ENCODE results near the gene KLF14. TPM values are rescaled to one million over a fixed set of nuclear protein-coding genes. Genes with fewer than 3 reads are reported as not detected.

Gene KLF14
- total and polyA plus RNA-seq, 11 donors, result 0.09 to 0.15 (median 0.12) TPM; not detected in 5

GRCh38 chr7:130752424-130752823, 18.4 kb upstream of the KLF14 start:
- H3K27me3 ChIP-seq, result peaks cover 0 to 20% (median under 1%) of the 10 kb centered on the region in 9 donors
- intact Hi-C loops (cut with DNase I), result loop anchor here in 2 of 10 donors (10.0 kb wide), 1 partner anchor 678 kb away; the partner anchor contains the start of gene KLHDC10 (in 2 of the 2)
- ATAC-seq (no peak), DNase-seq (no peak)
- TF ChIP-seq POLR2A (IDR thresholded peaks at IDR 0.05) (no peak), CTCF (IDR thresholded peaks at IDR 0.05) (no peak)
- H3K27ac ChIP-seq, result no peak overlapping the region
- H3K4me1 ChIP-seq, result no peaks in the 10 kb centered on the region
- 61 to 68% (median 66%) methylated on average over 8 of the region's 8 CpGs for WGBS, 4 donors
- no peak overlapping the region for H3K4me3 ChIP-seq
- no peaks in the 10 kb centered on the region for H3K9me3 ChIP-seq
- no peaks in the 10 kb centered on the region for H3K36me3 ChIP-seq

- H3K9me3 ChIP-seq, result no peaks in the 10 kb centered on the region
- no peak for TF ChIP-seq CTCF (IDR thresholded peaks at IDR 0.05)
- no peak for TF ChIP-seq POLR2A (IDR thresholded peaks at IDR 0.05)
- 87 to 93% (median 88%) methylated on average over 3 of the region's 3 CpGs for WGBS, 4 donors
- H3K4me3 ChIP-seq, result no peak overlapping the region
- intact Hi-C loops (cut with DNase I), result loop anchor here in 2 of 10 donors (10.0 kb wide), 1 partner anchor 676 kb away; the partner anchor contains the start of gene KLHDC10 (in 2 of the 2)
- peaks cover 0 to 29% (median 7%) of the 10 kb centered on the region in 9 donors for H3K27me3 ChIP-seq
- no peaks in the 10 kb centered on the region for H3K36me3 ChIP-seq
- DNase-seq (no peak), ATAC-seq (no peak)
- H3K4me1 ChIP-seq, result no peaks in the 10 kb centered on the region
- H3K27ac ChIP-seq, result no peak overlapping the region
Measured at GRCh38 chr7:130750755-130751154, 16.7 kb upstream of the KLF14 start.

- H3K4me3 ChIP-seq, result no peak overlapping the region
- WGBS, 4 donors, result 90 to 94% (median 91%) methylated on average over 5 of the region's 5 CpGs
- ATAC-seq (no peak), DNase-seq (no peak)
- no peak overlapping the region for H3K27ac ChIP-seq
- H3K36me3 ChIP-seq, result no peaks in the 10 kb centered on the region
- no peaks in the 10 kb centered on the region for H3K9me3 ChIP-seq
- H3K27me3 ChIP-seq, result peaks cover 0 to 45% (median 9%) of the 10 kb centered on the region in 9 donors
- no peaks in the 10 kb centered on the region for H3K4me1 ChIP-seq
- intact Hi-C loops (cut with DNase I), result no loop called here
- TF ChIP-seq POLR2A (IDR thresholded peaks at IDR 0.05) (no peak), CTCF (IDR thresholded peaks at IDR 0.05) (no peak)
Measured at GRCh38 chr7:130748531-130749389, 14.8 kb upstream of the KLF14 start.

GRCh38 chr7:130741331-130741995, 7.5 kb upstream of the KLF14 start:
- no peak for TF ChIP-seq CTCF (IDR thresholded peaks at IDR 0.05)
- TF ChIP-seq POLR2A (IDR thresholded peaks at IDR 0.05), result no peak
- H3K27ac ChIP-seq, result peak overlapping the region in 1 of 12 donors; percentile 34
- H3K27me3 ChIP-seq, result peaks cover 0 to 93% (median 36%) of the 10 kb centered on the region in 9 donors

More at GRCh38 chr7:130741331-130741995, 7.5 kb upstream of the KLF14 start:
- WGBS, 4 donors, result 23 to 33% (median 28%) methylated on average over 3 of the region's 3 CpGs
- H3K4me3 ChIP-seq, result no peak overlapping the region
- DNase-seq (no peak), ATAC-seq (peak in 1 of 4 donors; percentile 60)
- no peaks in the 10 kb centered on the region for H3K9me3 ChIP-seq
- no peaks in the 10 kb centered on the region for H3K36me3 ChIP-seq
- intact Hi-C loops (cut with DNase I), result no loop called here
- H3K4me1 ChIP-seq, result no peaks in the 10 kb centered on the region

Measured in heart left ventricle (tissue), 16 donors.